HepG2 (cell line): ENCODE data around the gene FOCAD. TPM values are rescaled to one million over a fixed set of nuclear protein-coding genes. Genes with fewer than 3 reads are reported as not detected.

Experiments
- ATAC-seq: fragments of 200-7000 bp; cut with Tn5 transposase; 3 replicates; pipeline ENCODE4 v1.9.1; 2020; ENCODE audit warnings: mild to moderate bottlenecking, moderate library complexity
- BruUV-seq: library from RNA; stranded (reverse); fragments of 400-500 nt; replicated peaks from 2 replicates; lab custom pipeline; 2021; lab: Mats Ljungman, UMichigan
- CTCF ChIA-PET: fragments of 300-600 bp; formaldehyde crosslinking; extraction: SDS; loops from one replicate; lab custom pipeline; 2021; ENCODE audit warnings: low total read pairs, inconsistent platforms, low intra/inter-chr PET ratio; lab: Yijun Ruan, JAX
- POLR2A ChIA-PET: fragments of 350-600 bp; sonication (Branson Sonifier 250); formaldehyde crosslinking; loops from one replicate; lab custom pipeline; 2020; ENCODE audit warnings: antibody characterized with exemption, inconsistent platforms; lab: Yijun Ruan, JAX
- DNase-seq: peaks from one replicate; pipeline ENCODE4 v3.0.0-alpha.2; 2015; ENCODE audit warnings: low spot score
- FAIRE-seq: peaks from 3 replicates; lab custom pipeline; 2011; peaks lifted over from hg19 to GRCh38; lab: Jason Lieb, UNC
- H2AFZ ChIP-seq: one replicate; pipeline ENCODE4 v1.6.1; 2011; ENCODE audit warnings: low read length, inconsistent platforms
- H3K27ac ChIP-seq: fragments of 300-600 bp; 3 replicates; pipeline ENCODE4 v1.8.0; 2011; ENCODE audit warnings: mixed run types, mild to moderate bottlenecking, mixed read lengths, low read length, inconsistent platforms; ENCODE audit not compliant: insufficient read depth; ENCODE audit errors: extremely low read length
- H3K27me3 ChIP-seq, 2 experiments: fragments of 200-600 bp in 1 of 2; 2 replicates in 1 of 2; 3 replicates in 1 of 2; pipeline versions ENCODE4 v1.6.0 to v1.8.0; 2011; ENCODE audit warnings: low read length in 2 of 2, mild to moderate bottlenecking in 2 of 2, moderate library complexity in 2 of 2, inconsistent platforms in 1 of 2; ENCODE audit not compliant: insufficient read depth in 2 of 2, control insufficient read depth in 1 of 2
- H3K36me3 ChIP-seq, 2 experiments: fragments of 200-600 bp in 1 of 2; replicated peaks in 1 of 2; 2 replicates in 1 of 2; 3 replicates in 1 of 2; pipeline versions ENCODE4 v1.5.1 to v1.8.0; 2011; ENCODE audit warnings: low read length in 2 of 2, inconsistent platforms in 1 of 2; ENCODE audit not compliant: insufficient read depth in 2 of 2, control insufficient read depth in 1 of 2
- H3K4me1 ChIP-seq: 2 replicates; pipeline ENCODE4 v1.5.1; 2012; ENCODE audit warnings: low read length, inconsistent platforms; ENCODE audit not compliant: insufficient read depth
- H3K4me2 ChIP-seq: 2 replicates; pipeline ENCODE4 v1.6.0; 2011; ENCODE audit warnings: low read depth, low read length, inconsistent platforms
- H3K4me3 ChIP-seq, 3 experiments: fragments of 200-600 bp in 1 of 3; sonication (generic), shearing (Covaris generic) in 1 of 3; replicated peaks in 1 of 3; 2 replicates each; pipeline ENCODE4 v1.5.1; 2011 to 2016; ENCODE audit warnings: low read length in 3 of 3, inconsistent platforms in 2 of 3, low read depth in 2 of 3, mild to moderate bottlenecking in 2 of 3, control low read depth in 1 of 3, mixed read lengths in 1 of 3; ENCODE audit not compliant: insufficient read depth in 1 of 3
- H3K79me2 ChIP-seq: one replicate; pipeline ENCODE4 v1.6.1; 2011; ENCODE audit warnings: low read length, inconsistent platforms; ENCODE audit not compliant: insufficient read depth
- H3K9ac ChIP-seq: 2 replicates; pipeline ENCODE4 v1.6.0; 2011; ENCODE audit warnings: mild to moderate bottlenecking, low read depth, low read length, inconsistent platforms; ENCODE audit not compliant: insufficient read depth
- H3K9me3 ChIP-seq: 2 replicates; pipeline ENCODE4 v1.5.1; 2012; ENCODE audit warnings: mild to moderate bottlenecking, low read length
- H4K20me1 ChIP-seq: 2 replicates; pipeline ENCODE4 v1.6.0; 2011; ENCODE audit warnings: inconsistent platforms, mild to moderate bottlenecking, low read length, moderate library complexity; ENCODE audit not compliant: insufficient read depth
- HOXD1 ChIP-seq: sonication (generic); formaldehyde crosslinking; IDR thresholded peaks from 2 replicates; pipeline ENCODE4 v1.5.0; 2020; ENCODE audit warnings: missing genetic modification reagents
- MIER3 ChIP-seq: IDR thresholded peaks from 2 replicates; pipeline ENCODE4 v1.6.1; 2016; ENCODE audit warnings: missing compliant biosample characterization, borderline replicate concordance
- TBX3 ChIP-seq: fragments of 450-650 bp; IDR thresholded peaks from 2 replicates; pipeline ENCODE4 v1.6.1; 2017; ENCODE audit warnings: antibody characterized with exemption, mild to moderate bottlenecking, inconsistent platforms, borderline replicate concordance
- TFDP2 ChIP-seq: sonication (generic); formaldehyde crosslinking; IDR thresholded peaks from 2 replicates; pipeline ENCODE4 v1.4.0; 2020; ENCODE audit warnings: missing genetic modification reagents
- ZBTB14 ChIP-seq: sonication (generic); formaldehyde crosslinking; IDR thresholded peaks from 2 replicates; pipeline ENCODE4 v1.4.0; 2020; ENCODE audit warnings: missing genetic modification reagents
- ZBTB3 ChIP-seq: sonication (generic); formaldehyde crosslinking; IDR thresholded peaks from 2 replicates; pipeline ENCODE4 v1.4.0; 2020; ENCODE audit warnings: low read depth, mild to moderate bottlenecking, moderate library complexity, missing genetic modification reagents, borderline replicate concordance
- ZNF276 ChIP-seq: sonication (generic); formaldehyde crosslinking; IDR thresholded peaks from 2 replicates; pipeline ENCODE4 v1.4.0; 2020; ENCODE audit warnings: mild to moderate bottlenecking, low read depth, missing genetic modification reagents
- ZNF747 ChIP-seq: sonication (generic); formaldehyde crosslinking; IDR thresholded peaks from 2 replicates; pipeline ENCODE4 v1.8.1; 2023; ENCODE audit warnings: missing genetic modification reagents, mild to moderate bottlenecking, borderline replicate concordance
- WGBS: methylation state at CpG from one replicate; pipeline ENCODE4 v1.1.6; 2017; ENCODE audit warnings: low lambda C conversion rate; 5-methylcytosine and 5-hydroxymethylcytosine counted together
- in situ Hi-C: cut with HindIII; loops from 2 replicates; pipeline ENCODE4 v1.10.0; 2017; ENCODE audit warnings: low pct_unique_long_range_greater_than_20kb; ENCODE audit not compliant: extremely low pct_ligation_motif_present
- intact Hi-C: fragments of 100-400 bp; cut with micrococcal nuclease; formaldehyde crosslinking; loops from one replicate; pipeline ENCODE4 v1.10.0; 2022; ENCODE audit not compliant: unreplicated experiment
- polyA plus RNA-seq, 8 experiments: library from polyadenylated mRNA; depleted of rRNA in 3 of 8; stranded (reverse) in 7 of 8; unstranded in 1 of 8; fragments of >200 nt; fragmentation: Illumina TruSeq in 4 of 8; extraction: Trizol in 4 of 8; gene quantifications; 2 replicates each; pipeline versions ENCODE4 v1.2.1 to v1.2.3, GENCODE V29; 2011 to 2016; ENCODE audit warnings: low read depth in 4 of 8, missing spikeins in 1 of 8, mixed read lengths in 1 of 8; ENCODE audit not compliant: insufficient read depth in 1 of 8
- total RNA-seq, 5 experiments: library from RNA; depleted of rRNA; stranded (reverse); fragments of >200 nt; fragmentation: Illumina TruSeq; extraction: Trizol; gene quantifications; 2 replicates each; pipeline ENCODE4 v1.2.3, GENCODE V29; 2016; ENCODE audit warnings: low read depth in 1 of 5

FOCAD gene
- total and polyA plus RNA-seq, 2 of the 13 experiments (the other 11 are each of a cell fraction or from before 2014, with no cell fraction given): 18.0 to 31.1 TPM

GRCh38 chr9:20742833-20743232 is 58.8 kb downstream of the FOCAD start:
- TF ChIP-seq TFDP2 (CRISPR knock-in tag) (no peak), ZNF747 (CRISPR knock-in tag) (no peak)
- ChIA-PET CTCF (no interaction called here), POLR2A (no interaction called here)
- WGBS: 95% methylated on average over 3 of the region's 3 CpGs
- Histone ChIP-seq H3K4me2 (no peak overlapping the region), H3K27ac (no peak overlapping the region), H3K79me2 (no peaks in the 10 kb centered on the region), H2AFZ (no peak overlapping the region), H3K9ac (no peak overlapping the region), H3K27me3 (no peaks in the 10 kb centered on the region), H3K4me3 (no peak overlapping the region), H4K20me1 (no peaks in the 10 kb centered on the region), H3K36me3 (peaks cover 2 to 8% of the 10 kb centered on the region in 2 experiments; a peak in 3 of 5 replicates), H3K4me1 (no peaks in the 10 kb centered on the region), H3K9me3 (no peaks in the 10 kb centered on the region)
- BruUV-seq: no TSS peak
- intact Hi-C loops (no loop called here), in situ Hi-C loops (no loop called here)
- no peak for DNase-seq
- FAIRE-seq: no peak
- no peak for ATAC-seq

- Histone ChIP-seq H4K20me1 (no peaks in the 10 kb centered on the region), H3K4me3 (no peak overlapping the region), H3K27me3 (no peaks in the 10 kb centered on the region), H3K9ac (no peak overlapping the region), H3K27ac (no peak overlapping the region), H3K36me3 (peaks cover 2 to 6% of the 10 kb centered on the region in 2 experiments; a peak in 3 of 5 replicates), H3K4me1 (no peaks in the 10 kb centered on the region), H3K4me2 (no peak overlapping the region), H3K79me2 (no peaks in the 10 kb centered on the region), H3K9me3 (no peaks in the 10 kb centered on the region), H2AFZ (no peak overlapping the region)
- FAIRE-seq: no peak
- intact Hi-C loops (no loop called here), in situ Hi-C loops (no loop called here)
- no TSS peak for BruUV-seq
- ChIA-PET POLR2A (no interaction called here), CTCF (no interaction called here)
- ATAC-seq: no peak
- WGBS: 93% methylated on average over 2 of the region's 2 CpGs
- DNase-seq: no peak
- TF ChIP-seq ZNF276 (CRISPR knock-in tag) (no peak), HOXD1 (CRISPR knock-in tag) (no peak), ZBTB14 (CRISPR knock-in tag) (no peak), MIER3 (no peak), ZBTB3 (CRISPR knock-in tag) (no peak), TBX3 (no peak)
- TF ChIP-seq, all 625 proteins: peak for 0
Measured at GRCh38 chr9:20744036-20744630, 60.1 kb downstream of the FOCAD start.
